HepG2 (cell line): ENCODE measurements around the gene RNASE7. TPM values are rescaled to one million over a fixed set of nuclear protein-coding genes. Genes with fewer than 3 reads are reported as not detected.
A peak's percentile ranks its signal among the peaks of the same experiment; 100 is the strongest.

Source experiments
- ATF3 ChIP-seq: sonication (generic); formaldehyde crosslinking; IDR thresholded peaks from 2 replicates; pipeline ENCODE4 v1.4.0; 2020; ENCODE audit warnings: missing genetic modification reagents
- BCL6 ChIP-seq: IDR thresholded peaks from 2 replicates; pipeline ENCODE4 v1.6.1; 2016; ENCODE audit warnings: missing genetic modification reagents, missing compliant biosample characterization
- HOXA7 ChIP-seq: sonication (generic); formaldehyde crosslinking; IDR thresholded peaks from 2 replicates; pipeline ENCODE4 v1.8.1; 2022; ENCODE audit warnings: mild to moderate bottlenecking, missing genetic modification reagents, moderate library complexity
- KAT8 ChIP-seq: IDR thresholded peaks from 2 replicates; pipeline ENCODE4 v1.6.1; 2016; ENCODE audit warnings: missing genetic modification reagents, missing compliant biosample characterization
- KDM4B ChIP-seq: sonication (generic); formaldehyde crosslinking; IDR thresholded peaks from 2 replicates; pipeline ENCODE4 v1.4.0; 2020; ENCODE audit warnings: missing genetic modification reagents
- MAX ChIP-seq: IDR thresholded peaks from 2 replicates; pipeline ENCODE4 v1.6.1; 2012; ENCODE audit warnings: inconsistent platforms
- MZF1 ChIP-seq: sonication (generic); formaldehyde crosslinking; IDR thresholded peaks from 2 replicates; pipeline ENCODE4 v1.8.1; 2023; ENCODE audit warnings: mild to moderate bottlenecking, missing genetic modification reagents, borderline replicate concordance
- SMARCC2 ChIP-seq: fragments of 450-650 bp; IDR thresholded peaks from 2 replicates; pipeline ENCODE4 v1.6.1; 2017; ENCODE audit warnings: antibody characterized with exemption, mild to moderate bottlenecking
- TFDP2 ChIP-seq: sonication (generic); formaldehyde crosslinking; IDR thresholded peaks from 2 replicates; pipeline ENCODE4 v1.4.0; 2020; ENCODE audit warnings: missing genetic modification reagents
- TRIM24 ChIP-seq: sonication (generic); formaldehyde crosslinking; IDR thresholded peaks from 2 replicates; pipeline ENCODE4 v1.8.0; 2022; ENCODE audit warnings: mild to moderate bottlenecking, missing genetic modification reagents
- TSC22D2 ChIP-seq: sonication (generic); formaldehyde crosslinking; IDR thresholded peaks from 2 replicates; pipeline ENCODE4 v1.5.1; 2020; ENCODE audit warnings: missing genetic modification reagents, mild to moderate bottlenecking, borderline replicate concordance
- USF2 ChIP-seq, 2 experiments: sonication (generic) in 1 of 2; formaldehyde crosslinking in 1 of 2; IDR thresholded peaks; 2 replicates each; pipeline versions ENCODE4 v1.5.1 to v1.6.1; 2011 to 2020; ENCODE audit warnings: borderline replicate concordance in 1 of 2, low read depth in 1 of 2, low read length in 1 of 2, mild to moderate bottlenecking in 1 of 2, missing genetic modification reagents in 1 of 2, moderate library complexity in 1 of 2
- ZFP37 ChIP-seq: sonication (generic); formaldehyde crosslinking; IDR thresholded peaks from 2 replicates; pipeline ENCODE4 v1.4.0; 2020; ENCODE audit warnings: missing genetic modification reagents, borderline replicate concordance
- ZFP91 ChIP-seq: sonication (generic); formaldehyde crosslinking; IDR thresholded peaks from 2 replicates; pipeline ENCODE4 v1.9.0; 2022; ENCODE audit warnings: missing genetic modification reagents, mild to moderate bottlenecking, borderline replicate concordance
- ZKSCAN1 ChIP-seq: fragments of 150-350 bp; IDR thresholded peaks from 2 replicates; pipeline ENCODE4 v1.6.1; 2014; ENCODE audit warnings: low read length
- ZNF276 ChIP-seq: sonication (generic); formaldehyde crosslinking; IDR thresholded peaks from 2 replicates; pipeline ENCODE4 v1.4.0; 2020; ENCODE audit warnings: mild to moderate bottlenecking, low read depth, missing genetic modification reagents
- ZNF280B ChIP-seq: sonication (generic); formaldehyde crosslinking; IDR thresholded peaks from 2 replicates; pipeline ENCODE4 v1.5.0; 2020; ENCODE audit warnings: missing genetic modification reagents, mild to moderate bottlenecking, borderline replicate concordance
- ZNF556 ChIP-seq: sonication (generic); formaldehyde crosslinking; IDR thresholded peaks from 2 replicates; pipeline ENCODE4 v1.4.0; 2020; ENCODE audit warnings: mild to moderate bottlenecking, missing genetic modification reagents, borderline replicate concordance
- ZNF883 ChIP-seq: sonication (generic); formaldehyde crosslinking; IDR thresholded peaks from 2 replicates; pipeline ENCODE4 v1.5.1; 2020; ENCODE audit warnings: mild to moderate bottlenecking, missing genetic modification reagents; ENCODE audit errors: not compliant biosample characterization
- polyA plus RNA-seq, 8 experiments: library from polyadenylated mRNA; depleted of rRNA in 3 of 8; stranded (reverse) in 7 of 8; unstranded in 1 of 8; fragments of >200 nt; fragmentation: Illumina TruSeq in 4 of 8; extraction: Trizol in 4 of 8; gene quantifications; 2 replicates each; pipeline versions ENCODE4 v1.2.1 to v1.2.3, GENCODE V29; 2011 to 2016; ENCODE audit warnings: low read depth in 4 of 8, missing spikeins in 1 of 8, mixed read lengths in 1 of 8; ENCODE audit not compliant: insufficient read depth in 1 of 8
- total RNA-seq, 5 experiments: library from RNA; depleted of rRNA; stranded (reverse); fragments of >200 nt; fragmentation: Illumina TruSeq; extraction: Trizol; gene quantifications; 2 replicates each; pipeline ENCODE4 v1.2.3, GENCODE V29; 2016; ENCODE audit warnings: low read depth in 1 of 5

The RNASE7 gene
- total and polyA plus RNA-seq, 2 of the 13 experiments (the other 11 are each of a cell fraction or from before 2014, with no cell fraction given) = 0.04 TPM; not detected in 1

GRCh38 chr14:21092273-21093011, 50.3 kb downstream of the RNASE7 start (continued):
- TF ChIP-seq ZNF276 (peak; percentile 91), ZNF556 (CRISPR knock-in tag) (peak; percentile 99), SMARCC2 (no peak), ZKSCAN1 (peak; percentile 54; the same call in 1 of the 2 replicates), ZFP37 (CRISPR knock-in tag) (no peak), ZNF883 (CRISPR knock-in tag) (peak; percentile 88), ZFP91 (CRISPR knock-in tag) (peak; percentile 95), TFDP2 (CRISPR knock-in tag) (peak; percentile 73), USF2 (IDR thresholded peaks at IDR 0.05; ENCODE audit: low read depth, low read length) (no peak), USF2 (CRISPR knock-in tag; IDR thresholded peaks at IDR 0.05; ENCODE audit: borderline replicate concordance) (no peak), TRIM24 (no peak), MZF1 (CRISPR knock-in tag) (no peak), BCL6 (CRISPR knock-in tag) (peak; percentile 68), ATF3 (CRISPR knock-in tag) (peak; percentile 69), KAT8 (CRISPR knock-in tag) (peak; percentile 83), KDM4B (peak; percentile 91; the same call in 1 of the 2 replicates), TSC22D2 (CRISPR knock-in tag) (peak; percentile 93; the same call in 1 of the 2 replicates), HOXA7 (no peak), ZNF280B (CRISPR knock-in tag) (peak; percentile 83), MAX (peak; percentile 85)
